ENCODE data around the gene MON1A. TPM values are rescaled to one million over a fixed set of nuclear protein-coding genes. Genes with fewer than 3 reads are reported as not detected.

MON1A gene
- total RNA-seq, 1 experiment from 2014 or later, result 9.0 TPM

GRCh38 chr3:49896345-49896744, 33.3 kb downstream of the MON1A start:
- POLR2A ChIA-PET, result no interaction called here
- TF ChIP-seq POLR2AphosphoS5 (IDR thresholded peaks at IDR 0.05; ENCODE audit: low read depth, low read length) (0 out of 2 replicates have a peak, but pooled peaks have one; percentile 5), MAX (IDR thresholded peaks at IDR 0.05) (no peak)
- DNase-seq (ENCODE audit: low read depth, low spot score) (no peak), ATAC-seq (no peak)
- no peaks in the 10 kb centered on the region for H3K9me2 ChIP-seq (ENCODE audit: insufficient read depth)
- H4K20me1 ChIP-seq (ENCODE audit: insufficient read depth), result no peaks in the 10 kb centered on the region
- no peak overlapping the region for H3K4me2 ChIP-seq (ENCODE audit: low read length)
- H3K9ac ChIP-seq (ENCODE audit: low read length), result no peak overlapping the region
- no TSS peak for BruUV-seq (replicated peaks)
- no peak overlapping the region for H3K27ac ChIP-seq (ENCODE audit: low read depth, low read length)
- no peaks in the 10 kb centered on the region for H3K27me3 ChIP-seq (ENCODE audit: insufficient read depth, low read length)
- H2AFZ ChIP-seq (ENCODE audit: low read depth, low read length, poor library complexity, severe bottlenecking), result no peak overlapping the region
- H3K4me1 ChIP-seq (ENCODE audit: control insufficient read depth in 1 of 2, insufficient read depth in 2 of 2, low read length in 2 of 2), result peaks cover 27 to 36% of the 10 kb centered on the region in 2 experiments
- peaks cover 53% of the 10 kb centered on the region for H3K79me2 ChIP-seq (ENCODE audit: insufficient read depth, low read length)
- CTCF ChIA-PET, result no interaction called here
- no peaks in the 10 kb centered on the region for H3K9me3 ChIP-seq (ENCODE audit: control insufficient read depth in 1 of 2, insufficient read depth in 1 of 2, low read depth in 1 of 2, low read length in 2 of 2)
- H3K36me3 ChIP-seq (ENCODE audit: control insufficient read depth in 1 of 2, insufficient read depth in 2 of 2, low read length in 2 of 2), result peaks cover 35 to 49% of the 10 kb centered on the region in 2 experiments
- no peak overlapping the region for H3K4me3 ChIP-seq (replicated peaks in 1 of 2; ENCODE audit: low read depth in 1 of 2, low read length in 2 of 2)
- RAD21 ChIA-PET (ENCODE audit: low non-redundant PET in 1 of 2, low total read pairs in 2 of 2, uncharacterized antibody in 2 of 2, unreplicated experiment in 2 of 2), result no interaction called here
- intact Hi-C loops (cut with micrococcal nuclease), result no loop called here

DNA sequence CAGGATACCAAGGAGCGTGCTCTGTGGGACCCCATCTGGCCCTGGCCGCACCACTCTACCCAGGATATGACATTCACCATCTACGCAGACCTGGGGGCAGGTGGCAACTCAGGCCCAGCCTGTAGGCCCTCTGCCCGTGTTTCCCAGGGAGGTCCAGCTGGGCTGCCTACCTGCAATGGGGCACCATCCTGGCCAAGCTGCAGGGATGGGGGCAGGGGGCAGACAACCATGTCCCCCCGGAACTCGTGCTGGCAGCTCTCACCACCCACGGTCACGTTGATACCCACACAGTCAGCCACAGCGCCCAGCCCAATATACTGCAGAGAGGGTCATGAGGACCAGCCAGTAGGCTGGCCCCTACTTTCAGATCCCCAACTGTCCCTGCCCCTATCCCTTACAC, 33.8 kb downstream of the MON1A start:
- Histone ChIP-seq H3K9me2 (ENCODE audit: insufficient read depth) (no peaks in the 10 kb centered on the region), H3K4me1 (ENCODE audit: control insufficient read depth in 1 of 2, insufficient read depth in 2 of 2, low read length in 2 of 2) (peaks cover 22 to 31% of the 10 kb centered on the region in 2 experiments), H3K27ac (ENCODE audit: low read depth, low read length) (no peak overlapping the region), H3K9ac (ENCODE audit: low read length) (no peak overlapping the region), H2AFZ (ENCODE audit: low read depth, low read length, poor library complexity, severe bottlenecking) (no peak overlapping the region), H4K20me1 (ENCODE audit: insufficient read depth) (no peaks in the 10 kb centered on the region), H3K4me2 (ENCODE audit: low read length) (no peak overlapping the region), H3K9me3 (ENCODE audit: control insufficient read depth in 1 of 2, insufficient read depth in 1 of 2, low read depth in 1 of 2, low read length in 2 of 2) (no peaks in the 10 kb centered on the region), H3K79me2 (ENCODE audit: insufficient read depth, low read length) (peaks cover 48% of the 10 kb centered on the region), H3K27me3 (ENCODE audit: insufficient read depth, low read length) (no peaks in the 10 kb centered on the region), H3K36me3 (ENCODE audit: control insufficient read depth in 1 of 2, insufficient read depth in 2 of 2, low read length in 2 of 2) (peaks cover 37 to 53% of the 10 kb centered on the region in 2 experiments), H3K4me3 (replicated peaks in 1 of 2; ENCODE audit: low read depth in 1 of 2, low read length in 2 of 2) (no peak overlapping the region)
- no peak for TF ChIP-seq SP1 (IDR thresholded peaks at IDR 0.05; ENCODE audit: low read depth)
- TF ChIP-seq FOSL1 (IDR thresholded peaks at IDR 0.05; ENCODE audit: low read depth), result no peak
- no peak for TF ChIP-seq ZNF274 (IDR thresholded peaks at IDR 0.05; ENCODE audit: low read depth, low read length)
- no peak for TF ChIP-seq MAX (IDR thresholded peaks at IDR 0.05)
- no peak for TF ChIP-seq REST (IDR thresholded peaks at IDR 0.05; ENCODE audit: low read depth)
- no peak for TF ChIP-seq CBX3 (IDR thresholded peaks at IDR 0.05; ENCODE audit: low read depth)
- no peak for TF ChIP-seq EZH2phosphoT487 (IDR thresholded peaks at IDR 0.05; ENCODE audit: borderline replicate concordance)
- 0 out of 2 replicates have a peak, but pooled peaks have one; percentile 2 for TF ChIP-seq POLR2AphosphoS5 (IDR thresholded peaks at IDR 0.05; ENCODE audit: low read depth, low read length)
- TF ChIP-seq CTCF (IDR thresholded peaks at IDR 0.05 in 2 of 3, conservative IDR thresholded peaks at IDR 0.05 in 1 of 3; ENCODE audit: borderline replicate concordance in 1 of 3, insufficient read depth in 1 of 3, low read depth in 2 of 3, low read length in 2 of 3), result no peak
- intact Hi-C loops (cut with micrococcal nuclease), result no loop called here
- POLR2A ChIA-PET, result no interaction called here
- no peak for DNase-seq (ENCODE audit: low read depth, low spot score)
- ATAC-seq, result no peak
- CTCF ChIA-PET, result no interaction called here
- RAD21 ChIA-PET (ENCODE audit: low non-redundant PET in 1 of 2, low total read pairs in 2 of 2, uncharacterized antibody in 2 of 2, unreplicated experiment in 2 of 2), result no interaction called here
- no TSS peak for BruUV-seq (replicated peaks)
